H1 (cell line): Measurements from ENCODE around the gene ING5. TPM values are rescaled to one million over a fixed set of nuclear protein-coding genes. Genes with fewer than 3 reads are reported as not detected.

Experiments used
- CHD7 ChIP-seq: fragments of 300-600 bp; sonication (generic); IDR thresholded peaks from 2 replicates; pipeline ENCODE4 v1.7.1; 2012; ENCODE audit warnings: low read length, moderate library complexity, mild to moderate bottlenecking, inconsistent platforms; ENCODE audit not compliant: insufficient replicate concordance
- polyA plus RNA-seq, 7 experiments: library from polyadenylated mRNA; depleted of rRNA in 3 of 7; stranded (reverse) in 5 of 7; unstranded in 2 of 7; fragments of >200 nt in 5 of 7; fragments of 200-250 nt in 2 of 7; gene quantifications; 1 replicate in 5 of 7; 2 replicates in 1 of 7; 4 replicates in 1 of 7; pipeline versions ENCODE4 v1.2.1 to v1.2.3, GENCODE V29; 2011 to 2013; ENCODE audit warnings: missing spikeins in 2 of 7, mixed read lengths in 2 of 7
- total RNA-seq: library from RNA; stranded (reverse); fragmentation: NEBNext Ultra II Directional; extraction: Animal tissue kit (Norgen Biotek cat#: 25700); gene quantifications from 2 replicates; pipeline ENCODE4 v1.2.1, GENCODE V29; 2021

ING5 gene
- total and polyA plus RNA-seq, 2 of the 8 experiments (the other 6 are each of a cell fraction or from before 2014, with no cell fraction given): 41.5 to 47.4 TPM

- TF ChIP-seq CHD7: no peak
These were observed 45.6 kb upstream of the ING5 start (continued) for GRCh38 chr2:241656190-241656741.
